H9 (cell line): ENCODE data around the gene TEK. TPM values are rescaled to one million over a fixed set of nuclear protein-coding genes. Genes with fewer than 3 reads are reported as not detected.

ENCODE experiments used
- DNase-seq: peaks from one replicate; pipeline ENCODE4 v3.0.0-alpha.2; 2017
- H2AFZ ChIP-seq: one replicate; pipeline ENCODE4 v1.6.1; 2013; ENCODE audit warnings: mild to moderate bottlenecking, low read length, control low read depth, moderate library complexity
- H2AK5ac ChIP-seq: 2 replicates; pipeline ENCODE4 v1.6.1; 2013; ENCODE audit warnings: low read length, control low read depth, mixed read lengths; ENCODE audit not compliant: insufficient read length
- H2BK120ac ChIP-seq: one replicate; pipeline ENCODE4 v1.6.1; 2013; ENCODE audit warnings: low read depth, mild to moderate bottlenecking, low read length, control low read depth, inconsistent platforms; ENCODE audit not compliant: poor library complexity, severe bottlenecking
- H2BK12ac ChIP-seq: 2 replicates; pipeline ENCODE4 v1.6.1; 2013; ENCODE audit warnings: low read length, control low read depth, mixed read lengths, low read depth; ENCODE audit not compliant: insufficient read length
- H2BK15ac ChIP-seq: 2 replicates; pipeline ENCODE4 v1.6.1; 2013; ENCODE audit warnings: low read depth, low read length, control low read depth
- H2BK20ac ChIP-seq: one replicate; pipeline ENCODE4 v1.6.1; 2013; ENCODE audit warnings: low read depth, mild to moderate bottlenecking, low read length, control low read depth, inconsistent platforms; ENCODE audit not compliant: poor library complexity, severe bottlenecking
- H2BK5ac ChIP-seq: 2 replicates; pipeline ENCODE4 v1.6.1; 2013; ENCODE audit warnings: low read length, control low read depth, mixed read lengths; ENCODE audit not compliant: insufficient read length
- H3K14ac ChIP-seq: 2 replicates; pipeline ENCODE4 v1.6.1; 2013; ENCODE audit warnings: low read length, control low read depth; ENCODE audit not compliant: insufficient read depth
- H3K18ac ChIP-seq: 2 replicates; pipeline ENCODE4 v1.6.1; 2013; ENCODE audit warnings: low read depth, mild to moderate bottlenecking, mixed read lengths, low read length, control low read depth; ENCODE audit not compliant: insufficient read length
- H3K23ac ChIP-seq: 2 replicates; pipeline ENCODE4 v1.6.1; 2013; ENCODE audit warnings: low read length, control low read depth, mixed read lengths, low read depth; ENCODE audit not compliant: insufficient read length
- H3K23me2 ChIP-seq: 2 replicates; pipeline ENCODE4 v1.6.1; 2013; ENCODE audit warnings: low read depth, mild to moderate bottlenecking, mixed read lengths, low read length, control low read depth; ENCODE audit not compliant: insufficient read length, poor library complexity, severe bottlenecking
- H3K27ac ChIP-seq: 2 replicates; pipeline ENCODE4 v1.5.1; 2013; ENCODE audit warnings: low read length, control low read depth, mixed read lengths, low read depth; ENCODE audit not compliant: insufficient read length
- H3K27me3 ChIP-seq: 2 replicates; pipeline ENCODE4 v1.6.1; 2013; ENCODE audit warnings: low read length, control low read depth, inconsistent platforms; ENCODE audit not compliant: insufficient read depth
- H3K4ac ChIP-seq: 2 replicates; pipeline ENCODE4 v1.6.1; 2013; ENCODE audit warnings: low read depth, mild to moderate bottlenecking, control low read depth, inconsistent platforms, low read length, moderate library complexity
- H3K4me1 ChIP-seq: 2 replicates; pipeline ENCODE4 v1.6.1; 2013; ENCODE audit warnings: low read length, control low read depth, inconsistent platforms; ENCODE audit not compliant: insufficient read depth
- H3K4me2 ChIP-seq: 2 replicates; pipeline ENCODE4 v1.6.1; 2013; ENCODE audit warnings: low read length, control low read depth, mixed read lengths; ENCODE audit not compliant: insufficient read length, insufficient read depth
- H3K56ac ChIP-seq: 2 replicates; pipeline ENCODE4 v1.6.1; 2013; ENCODE audit warnings: low read depth, mild to moderate bottlenecking, mixed read lengths, low read length, control low read depth; ENCODE audit not compliant: insufficient read length
- H3K79me1 ChIP-seq: 2 replicates; pipeline ENCODE4 v1.6.1; 2013; ENCODE audit warnings: low read depth, mild to moderate bottlenecking, moderate library complexity, low read length, control low read depth, inconsistent platforms; ENCODE audit not compliant: insufficient read depth, poor library complexity, severe bottlenecking
- H3K79me2 ChIP-seq: 2 replicates; pipeline ENCODE4 v1.6.1; 2013; ENCODE audit warnings: low read length, control low read depth, inconsistent platforms; ENCODE audit not compliant: insufficient read depth
- H3K9ac ChIP-seq: 2 replicates; pipeline ENCODE4 v1.6.1; 2013; ENCODE audit warnings: low read length, control low read depth, mixed read lengths; ENCODE audit not compliant: insufficient read length; ENCODE audit errors: extremely low read depth
- H3K9me3 ChIP-seq: one replicate; pipeline ENCODE4 v1.6.1; 2013; ENCODE audit warnings: low read depth, low read length, inconsistent platforms; ENCODE audit not compliant: control insufficient read depth
- H3T11ph ChIP-seq: one replicate; pipeline ENCODE4 v1.6.1; 2013; ENCODE audit warnings: mild to moderate bottlenecking, low read length, control low read depth, inconsistent platforms
- H4K20me1 ChIP-seq: one replicate; pipeline ENCODE4 v1.6.1; 2013; ENCODE audit not compliant: control insufficient read depth, insufficient read length, insufficient read depth
- H4K5ac ChIP-seq: 2 replicates; pipeline ENCODE4 v1.6.1; 2013; ENCODE audit warnings: low read depth, mild to moderate bottlenecking, mixed read lengths, low read length, control low read depth; ENCODE audit not compliant: insufficient read length
- H4K8ac ChIP-seq: replicated peaks from 2 replicates; pipeline ENCODE4 v1.6.1; 2013; ENCODE audit warnings: low read length, control low read depth, mixed read lengths, low read depth; ENCODE audit not compliant: insufficient read length
- H4K91ac ChIP-seq: 2 replicates; pipeline ENCODE4 v1.6.1; 2013; ENCODE audit warnings: low read depth, mild to moderate bottlenecking, moderate library complexity, mixed read lengths, low read length, control low read depth; ENCODE audit not compliant: insufficient read length
- H3K27ac Mint-ChIP-seq, 3 experiments: 2 replicates in 2 of 3; 3 replicates in 1 of 3; pipeline ENCODE4 v1.8.0; 2020 to 2021; ENCODE audit warnings: mixed read lengths in 3 of 3, mild to moderate bottlenecking in 1 of 3, moderate library complexity in 1 of 3
- H3K27me3 Mint-ChIP-seq: 2 replicates; pipeline ENCODE4 v1.8.0; 2021; ENCODE audit warnings: low read depth, mild to moderate bottlenecking, moderate library complexity, mixed read lengths
- H3K36me3 Mint-ChIP-seq, 3 experiments: 2 replicates in 2 of 3; 3 replicates in 1 of 3; pipeline ENCODE4 v1.8.0; 2020 to 2021; ENCODE audit warnings: low read depth in 3 of 3, mixed read lengths in 3 of 3; ENCODE audit not compliant: insufficient read depth in 1 of 3
- H3K4me1 Mint-ChIP-seq, 2 experiments: 2 replicates each; pipeline ENCODE4 v1.8.0; 2020; ENCODE audit warnings: mixed read lengths in 2 of 2
- H3K4me3 Mint-ChIP-seq, 2 experiments: 2 replicates in 1 of 2; 3 replicates in 1 of 2; pipeline ENCODE4 v1.8.0; 2020 to 2021; ENCODE audit warnings: mild to moderate bottlenecking in 2 of 2, mixed read lengths in 2 of 2, moderate library complexity in 1 of 2
- H3K9me3 Mint-ChIP-seq, 2 experiments: 2 replicates in 1 of 2; 3 replicates in 1 of 2; pipeline ENCODE4 v1.8.0; 2020; ENCODE audit warnings: mild to moderate bottlenecking in 2 of 2, mixed read lengths in 2 of 2, moderate library complexity in 1 of 2
- WGBS: extraction: QIAGEN DNeasy Blood & Tissue Kit; methylation state at CpG from one replicate; pipeline ENCODE4 v1.1.7; 2013; ENCODE audit warnings: missing lambda C conversion rate, low lambda C conversion rate, mixed read lengths; ENCODE audit not compliant: insufficient read length; ENCODE audit errors: extremely low coverage; 5-methylcytosine and 5-hydroxymethylcytosine counted together
- total RNA-seq: library from RNA; stranded (reverse); gene quantifications from 2 replicates; pipeline ENCODE4 v1.2.1, GENCODE V29; 2021
- TF ChIP-seq, protein P1 (sequence below): fragments of 200-600 bp; sonication (generic); conservative IDR thresholded peaks from 3 replicates; pipeline ENCODE4 v1.8.0; 2021; ENCODE audit warnings: antibody characterized with exemption, mild to moderate bottlenecking

TEK gene
- total RNA-seq, 1 experiment from 2014 or later = 1.8 TPM

DNA sequence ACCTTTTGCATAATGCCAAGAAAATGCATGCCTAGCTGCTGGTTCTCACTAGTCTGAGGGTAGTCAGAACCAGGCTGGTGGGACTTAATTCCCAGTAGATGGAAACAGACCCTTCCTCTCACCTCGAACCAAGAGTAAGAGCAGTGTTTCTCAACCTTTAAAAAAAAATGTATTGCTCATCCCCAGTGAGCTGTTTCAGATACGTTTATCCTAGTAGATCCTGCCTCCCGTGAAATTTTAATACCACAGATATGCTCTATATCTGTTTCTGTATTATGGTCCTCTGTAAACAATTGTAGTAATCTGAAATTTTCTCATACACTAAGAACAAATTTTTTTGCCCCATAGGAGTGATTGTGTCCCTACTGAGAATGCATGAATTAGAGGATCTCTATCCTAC is 86.2 kb downstream of the TEK start:
- H3K9me3 Mint-ChIP-seq = no peaks in the 10 kb centered on the region
- Histone ChIP-seq H3K56ac (no peak overlapping the region), H4K91ac (no peak overlapping the region), H4K5ac (no peak overlapping the region), H3K4ac (no peak overlapping the region), H3T11ph (no peak overlapping the region), H3K4me1 (no peaks in the 10 kb centered on the region), H2AFZ (no peak overlapping the region), H2BK20ac (no peak overlapping the region), H3K23ac (no peak overlapping the region), H3K79me2 (no peaks in the 10 kb centered on the region), H4K20me1 (no peaks in the 10 kb centered on the region), H4K8ac (no peak overlapping the region), H3K27me3 (no peaks in the 10 kb centered on the region), H3K18ac (no peak overlapping the region), H2BK5ac (no peak overlapping the region), H3K27ac (no peak overlapping the region), H3K23me2 (no peaks in the 10 kb centered on the region), H3K9me3 (no peaks in the 10 kb centered on the region), H3K14ac (no peak overlapping the region), H3K4me2 (no peak overlapping the region), H2BK15ac (no peak overlapping the region), H2AK5ac (no peak overlapping the region), H2BK12ac (no peak overlapping the region), H3K9ac (no peak overlapping the region), H3K79me1 (no peaks in the 10 kb centered on the region), H2BK120ac (no peak overlapping the region)
- H3K4me3 Mint-ChIP-seq = no peak overlapping the region
- DNase-seq = no peak
- no CpG with 5 or more reads among the region's 3 CpGs for WGBS
- H3K27me3 Mint-ChIP-seq = no peaks in the 10 kb centered on the region
- H3K27ac Mint-ChIP-seq = no peak overlapping the region
- 0 out of 4 replicates have a peak, but pooled peaks cover 0 to 3% of the 10 kb centered on the region in 2 experiments for H3K4me1 Mint-ChIP-seq
- no peaks in the 10 kb centered on the region for H3K36me3 Mint-ChIP-seq
- TF ChIP-seq, protein P1, sequence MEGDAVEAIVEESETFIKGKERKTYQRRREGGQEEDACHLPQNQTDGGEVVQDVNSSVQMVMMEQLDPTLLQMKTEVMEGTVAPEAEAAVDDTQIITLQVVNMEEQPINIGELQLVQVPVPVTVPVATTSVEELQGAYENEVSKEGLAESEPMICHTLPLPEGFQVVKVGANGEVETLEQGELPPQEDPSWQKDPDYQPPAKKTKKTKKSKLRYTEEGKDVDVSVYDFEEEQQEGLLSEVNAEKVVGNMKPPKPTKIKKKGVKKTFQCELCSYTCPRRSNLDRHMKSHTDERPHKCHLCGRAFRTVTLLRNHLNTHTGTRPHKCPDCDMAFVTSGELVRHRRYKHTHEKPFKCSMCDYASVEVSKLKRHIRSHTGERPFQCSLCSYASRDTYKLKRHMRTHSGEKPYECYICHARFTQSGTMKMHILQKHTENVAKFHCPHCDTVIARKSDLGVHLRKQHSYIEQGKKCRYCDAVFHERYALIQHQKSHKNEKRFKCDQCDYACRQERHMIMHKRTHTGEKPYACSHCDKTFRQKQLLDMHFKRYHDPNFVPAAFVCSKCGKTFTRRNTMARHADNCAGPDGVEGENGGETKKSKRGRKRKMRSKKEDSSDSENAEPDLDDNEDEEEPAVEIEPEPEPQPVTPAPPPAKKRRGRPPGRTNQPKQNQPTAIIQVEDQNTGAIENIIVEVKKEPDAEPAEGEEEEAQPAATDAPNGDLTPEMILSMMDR = no peak
